Bladder microvascular endothelial cell (primary cell): ENCODE data around the gene KRTAP21-2. TPM values are rescaled to one million over a fixed set of nuclear protein-coding genes. Genes with fewer than 3 reads are reported as not detected.

Source experiments
- total RNA-seq: library from RNA; depleted of rRNA; stranded (reverse); fragments of >200 nt; gene quantifications from 2 replicates; pipeline ENCODE4 v1.2.3, GENCODE V29; 2014

KRTAP21-2 gene
- total RNA-seq, result not detected in 2 replicates

DNA sequence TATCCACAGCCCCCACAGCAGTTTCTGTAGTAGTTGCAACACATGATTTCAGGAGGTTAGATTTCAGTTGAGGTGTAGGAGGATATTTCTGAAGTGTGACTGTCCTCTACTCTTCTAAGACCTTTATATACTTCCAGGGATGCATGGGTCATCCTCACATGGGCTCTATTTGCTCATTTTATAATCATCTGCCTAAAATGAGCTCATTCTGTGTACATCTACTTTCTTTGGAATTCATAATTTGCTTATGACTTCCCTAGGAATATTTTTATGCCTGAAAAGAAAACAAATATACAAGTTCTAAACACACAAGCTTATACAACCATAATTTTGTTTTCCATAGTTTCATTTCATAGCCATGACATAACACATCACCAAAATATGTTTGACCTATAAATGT lies at the start of gene KRTAP21-2:
KRTAP21-2 (minus strand) TSS at position 101 of the 400 bp plus-strand sequence; CDS start at position 44, 57 bp downstream.

GRCh38 chr21:30755328-30755727 lies 8.3 kb upstream of the KRTAP21-2 start, which contains the start of gene KRTAP21-1:
Gene KRTAP21-1 (minus strand): TSS chr21:30755428. CDS start chr21:30755378, 50 bp downstream.

DNA sequence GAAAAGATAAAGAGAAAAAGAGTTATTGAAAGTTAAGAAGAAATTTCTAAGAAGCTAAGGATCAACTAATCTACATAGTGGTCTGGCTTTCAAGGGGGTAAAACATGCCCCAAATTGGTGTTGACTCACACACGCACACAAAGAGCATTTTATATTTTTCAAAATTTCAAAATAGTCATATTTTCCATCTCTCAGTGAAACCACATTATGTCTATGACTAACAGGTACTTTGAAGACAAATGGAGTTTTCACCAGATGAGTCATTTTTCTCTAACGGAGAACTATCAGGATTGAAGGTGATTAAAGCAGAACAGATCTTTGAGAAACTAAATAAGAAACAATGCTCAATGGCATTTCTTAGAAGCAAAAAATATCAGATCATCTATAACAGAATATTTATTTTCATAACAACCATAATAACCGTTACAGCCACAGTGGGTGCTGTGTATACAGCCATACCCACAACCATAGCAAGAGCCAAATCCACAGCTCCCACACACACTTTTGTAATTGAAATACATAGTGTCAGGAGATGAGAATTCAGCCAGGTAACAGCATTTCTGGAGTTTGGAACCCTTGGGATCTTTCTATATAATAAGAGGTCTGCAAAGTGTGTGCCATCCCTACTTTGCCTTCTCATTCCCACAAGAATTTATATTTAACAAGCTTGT lies 28.7 kb downstream of the KRTAP21-2 start, which contains the start of gene KRTAP21-3:
KRTAP21-3 (minus strand) TSS at position 539 of the 671 bp plus-strand sequence; CDS start at position 521, 18 bp downstream.

Other genes with a start within 250 kb of the KRTAP21-2 start
- gene KRTAP19-5, start 245.1 kb downstream of the KRTAP21-2 start, total RNA-seq, result not detected in 2 replicates
- not detected in 2 replicates for gene KRTAP19-6, start 205.4 kb downstream of the KRTAP21-2 start, total RNA-seq
- gene KRTAP19-7, start 185.9 kb downstream of the KRTAP21-2 start, total RNA-seq, result not detected in 2 replicates
- gene KRTAP22-2, start 156.9 kb downstream of the KRTAP21-2 start, total RNA-seq, result not detected in 2 replicates
- gene KRTAP6-3, start 154.8 kb downstream of the KRTAP21-2 start, total RNA-seq, result not detected in 2 replicates
- gene KRTAP6-2, start 148.4 kb downstream of the KRTAP21-2 start, total RNA-seq, result not detected in 2 replicates
- gene KRTAP22-1, start 146.2 kb downstream of the KRTAP21-2 start, total RNA-seq, result not detected in 2 replicates
- gene KRTAP6-1, start 133.3 kb downstream of the KRTAP21-2 start, total RNA-seq, result not detected in 2 replicates
- gene KRTAP20-1, start 130.8 kb downstream of the KRTAP21-2 start, total RNA-seq, result not detected in 2 replicates
- gene KRTAP20-4, start 126.6 kb downstream of the KRTAP21-2 start, total RNA-seq, result not detected in 2 replicates
- not detected in 2 replicates for gene KRTAP20-2, start 112.1 kb downstream of the KRTAP21-2 start, total RNA-seq
- not detected in 2 replicates for gene KRTAP20-3, start 104.4 kb downstream of the KRTAP21-2 start, total RNA-seq
- gene KRTAP21-3, start 28.5 kb downstream of the KRTAP21-2 start, total RNA-seq, result not detected in 2 replicates
- not detected in 2 replicates for gene KRTAP21-1, start 8.2 kb upstream of the KRTAP21-2 start, total RNA-seq
- not detected in 2 replicates for gene KRTAP8-1, start 66.0 kb upstream of the KRTAP21-2 start, total RNA-seq
- not detected in 2 replicates for gene KRTAP7-1, start 82.5 kb upstream of the KRTAP21-2 start, total RNA-seq
- not detected in 2 replicates for gene KRTAP11-1, start 134.3 kb upstream of the KRTAP21-2 start, total RNA-seq